OCI-LY3 (cell line): ENCODE measurements around the gene SUMF1.

ENCODE experiments used
- EZH2phosphoT487 ChIP-seq: fragments of 200-600 bp; shearing (Covaris generic); IDR thresholded peaks from 2 replicates; pipeline ENCODE4 v1.6.1; 2018; ENCODE audit warnings: antibody characterized with exemption, mixed run types, low read depth
- TF ChIP-seq, protein P1 (sequence below): fragments of 200-600, 300-600 bp; sonication (generic); IDR thresholded peaks from 2 replicates; pipeline ENCODE4 v1.5.1; 2014; ENCODE audit warnings: antibody characterized with exemption, low read length, low read depth

GRCh38 chr3:4350789-4351163 lies 116.3 kb downstream of the SUMF1 start:
- TF ChIP-seq, protein P1, sequence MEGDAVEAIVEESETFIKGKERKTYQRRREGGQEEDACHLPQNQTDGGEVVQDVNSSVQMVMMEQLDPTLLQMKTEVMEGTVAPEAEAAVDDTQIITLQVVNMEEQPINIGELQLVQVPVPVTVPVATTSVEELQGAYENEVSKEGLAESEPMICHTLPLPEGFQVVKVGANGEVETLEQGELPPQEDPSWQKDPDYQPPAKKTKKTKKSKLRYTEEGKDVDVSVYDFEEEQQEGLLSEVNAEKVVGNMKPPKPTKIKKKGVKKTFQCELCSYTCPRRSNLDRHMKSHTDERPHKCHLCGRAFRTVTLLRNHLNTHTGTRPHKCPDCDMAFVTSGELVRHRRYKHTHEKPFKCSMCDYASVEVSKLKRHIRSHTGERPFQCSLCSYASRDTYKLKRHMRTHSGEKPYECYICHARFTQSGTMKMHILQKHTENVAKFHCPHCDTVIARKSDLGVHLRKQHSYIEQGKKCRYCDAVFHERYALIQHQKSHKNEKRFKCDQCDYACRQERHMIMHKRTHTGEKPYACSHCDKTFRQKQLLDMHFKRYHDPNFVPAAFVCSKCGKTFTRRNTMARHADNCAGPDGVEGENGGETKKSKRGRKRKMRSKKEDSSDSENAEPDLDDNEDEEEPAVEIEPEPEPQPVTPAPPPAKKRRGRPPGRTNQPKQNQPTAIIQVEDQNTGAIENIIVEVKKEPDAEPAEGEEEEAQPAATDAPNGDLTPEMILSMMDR, result no peak
- TF ChIP-seq EZH2phosphoT487, result no peak
